COLO668 (cell line): Measurements from ENCODE around the gene ITPKC.

Experiments
- DNase-seq: peaks from one replicate; lab custom pipeline; 2025; ENCODE audit not compliant: unreplicated experiment; lab: John Stamatoyannopoulos, UW

ITPKC gene

DNA sequence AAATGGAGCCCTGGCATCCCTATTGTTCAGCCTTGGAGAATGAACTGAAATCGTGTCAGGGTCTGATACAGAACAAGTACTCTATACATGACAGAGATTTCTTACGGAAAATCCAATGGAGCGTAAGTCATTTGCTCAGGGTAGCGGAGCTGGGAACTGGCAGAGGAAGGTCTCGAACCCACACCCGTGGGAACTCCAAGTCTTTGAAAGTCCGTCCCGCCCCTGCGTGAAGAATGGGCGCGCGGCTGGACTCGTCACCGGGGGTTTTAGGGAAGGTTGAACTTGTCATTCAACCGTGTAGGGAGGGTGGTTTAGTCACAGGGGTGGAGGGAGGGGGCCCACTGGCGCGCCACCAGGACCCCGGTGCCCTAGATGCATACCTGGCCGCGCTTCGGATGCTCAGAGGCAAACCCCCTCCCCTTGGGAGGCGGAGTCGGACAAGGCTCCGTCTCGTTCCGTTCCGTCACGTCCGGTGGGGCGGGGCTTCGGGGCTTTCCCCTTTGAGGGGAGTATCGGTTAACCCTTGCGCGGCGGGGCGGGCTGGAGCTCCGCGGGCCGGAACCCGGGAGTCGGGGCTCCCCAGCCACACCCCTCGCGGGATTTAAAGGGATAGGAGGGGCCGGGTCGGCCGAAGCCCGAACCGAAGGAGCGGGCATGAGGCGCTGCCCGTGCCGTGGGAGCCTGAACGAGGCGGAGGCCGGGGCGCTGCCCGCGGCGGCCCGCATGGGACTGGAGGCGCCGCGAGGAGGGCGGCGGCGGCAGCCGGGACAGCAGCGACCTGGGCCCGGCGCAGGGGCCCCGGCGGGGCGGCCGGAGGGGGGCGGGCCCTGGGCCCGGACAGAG lies at the start of gene ITPKC, which contains the start of gene COQ8B:
Gene ITPKC (plus strand): TSS at position 631 of the 843 bp plus-strand sequence. CDS start 24 bp downstream, at position 655.
Gene COQ8B (minus strand): TSS at position 405 of the 843 bp plus-strand sequence. CDS start 2,254 bp downstream, outside the sequence.
- peak; percentile 99 for DNase-seq

DNA sequence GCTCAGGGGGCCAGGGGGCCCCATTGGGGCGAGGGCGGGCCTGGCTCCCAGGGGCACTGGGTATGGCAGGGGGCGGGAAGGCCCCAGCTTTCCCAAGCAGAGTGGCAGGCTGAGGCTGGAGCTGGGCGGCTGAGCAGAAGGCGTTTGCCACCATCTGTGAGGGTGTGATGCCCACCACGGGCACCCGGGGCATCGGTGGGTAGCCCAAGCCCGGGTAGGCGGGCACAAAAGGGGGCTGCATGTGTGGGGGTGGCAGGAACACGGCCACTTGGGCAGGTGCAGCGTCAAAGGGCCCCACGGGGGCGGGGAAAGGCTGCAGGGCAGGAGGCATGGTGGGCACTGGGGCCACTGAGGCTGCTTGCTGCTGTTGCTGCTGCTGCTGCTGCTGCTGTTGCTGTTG lies 49.3 kb upstream of the ITPKC start:
- DNase-seq: no peak

DNA sequence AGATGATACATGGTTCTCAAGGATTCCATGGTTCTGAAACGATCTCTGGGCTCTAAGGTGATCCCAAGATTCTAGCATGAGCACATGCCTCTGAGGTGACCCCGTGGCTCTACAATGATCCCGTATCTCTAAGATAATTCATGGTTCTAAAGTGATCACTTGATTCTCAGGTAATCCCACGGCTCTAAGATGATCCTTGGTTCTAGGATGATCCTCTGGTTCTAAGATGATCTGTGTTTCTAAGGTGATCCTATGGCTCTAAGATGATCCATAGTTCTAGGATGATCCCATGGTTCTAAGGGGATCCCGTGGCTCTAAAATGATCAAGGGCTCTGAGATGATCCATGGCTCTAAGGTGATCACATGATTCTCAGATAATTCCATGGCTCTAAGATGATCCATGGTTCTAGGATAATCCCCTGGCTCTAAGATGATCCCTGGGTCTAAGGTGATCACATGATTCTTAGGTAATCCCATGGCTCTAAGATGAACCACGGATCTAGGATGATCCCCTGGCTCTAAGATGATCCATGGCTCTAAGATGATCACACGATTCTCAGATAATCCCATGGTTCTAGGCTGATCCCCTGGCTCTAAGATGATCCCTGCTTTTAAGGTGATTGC lies 47.8 kb upstream of the ITPKC start:
- DNase-seq: no peak

DNA sequence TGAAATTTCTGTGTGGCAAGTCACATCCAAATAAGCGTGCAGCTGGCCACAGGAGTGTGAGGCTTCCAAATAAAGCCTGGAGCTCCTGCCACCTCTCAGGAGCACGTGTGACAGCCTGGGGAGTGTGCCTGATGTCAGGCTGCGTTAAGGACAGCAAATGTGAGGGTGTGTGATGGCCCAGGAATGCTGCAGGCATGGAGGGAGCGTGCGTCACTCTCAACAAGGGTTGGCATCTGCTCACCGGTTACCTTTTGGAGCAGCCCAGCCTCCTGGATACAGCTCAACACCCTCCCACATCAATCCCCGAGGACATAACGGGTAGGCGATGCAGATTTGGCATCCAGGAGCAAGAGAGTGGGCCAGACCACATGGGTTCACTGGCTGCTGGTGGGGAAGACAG lies 45.5 kb upstream of the ITPKC start:
- no peak for DNase-seq

DNA sequence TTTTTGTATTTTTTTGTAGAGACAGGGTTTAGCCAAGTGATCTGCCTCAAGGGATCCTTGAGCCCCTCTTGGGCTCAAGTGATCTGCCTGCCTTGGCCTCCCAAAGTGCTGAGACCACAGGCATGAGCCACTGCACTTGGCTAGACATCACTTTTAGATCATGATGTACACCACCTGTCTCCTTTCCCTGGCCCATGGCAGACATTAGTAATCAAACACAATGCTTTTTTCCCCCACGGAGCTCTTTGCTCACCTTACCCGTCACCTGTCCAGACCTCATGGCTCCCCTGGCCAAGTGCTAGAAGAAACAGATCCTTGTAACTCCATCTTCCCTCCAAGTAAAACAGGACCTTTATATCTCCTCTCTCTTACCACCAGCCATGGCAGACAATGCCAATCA lies 44.9 kb upstream of the ITPKC start:
- DNase-seq: no peak

DNA sequence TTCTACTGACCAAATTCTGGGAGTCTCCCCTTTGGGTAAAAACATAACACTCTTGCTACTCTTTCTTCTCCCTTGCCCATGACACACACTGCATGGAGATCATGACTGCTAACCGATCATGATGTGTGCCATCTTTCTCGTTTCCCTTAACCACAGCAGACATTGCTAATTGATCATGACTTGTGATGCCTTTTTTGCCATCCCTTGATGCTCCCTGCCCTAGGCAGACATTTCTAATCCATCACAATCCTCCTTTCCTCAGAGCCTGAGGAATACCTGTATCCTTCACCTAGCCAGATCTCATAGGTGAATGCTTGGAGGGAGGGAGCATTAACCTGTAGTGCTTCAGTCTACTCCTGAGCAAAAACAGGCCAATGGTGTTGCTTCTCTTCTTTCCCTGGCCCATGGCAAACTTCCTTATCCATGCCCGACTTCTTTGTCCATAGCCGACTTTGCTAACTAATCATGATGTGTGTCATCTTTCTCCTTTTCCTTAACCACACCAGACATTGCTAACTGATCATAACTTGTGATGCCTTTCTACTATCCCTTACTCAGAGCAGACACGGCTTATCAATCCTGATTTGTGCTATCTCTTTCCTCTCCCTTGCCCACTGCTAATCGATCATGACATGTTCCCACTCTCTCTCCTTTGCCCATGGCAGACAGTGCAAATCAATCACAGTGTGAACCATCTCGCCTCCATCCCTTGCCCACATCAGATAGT lies 44.2 kb upstream of the ITPKC start:
- no peak for DNase-seq

DNA sequence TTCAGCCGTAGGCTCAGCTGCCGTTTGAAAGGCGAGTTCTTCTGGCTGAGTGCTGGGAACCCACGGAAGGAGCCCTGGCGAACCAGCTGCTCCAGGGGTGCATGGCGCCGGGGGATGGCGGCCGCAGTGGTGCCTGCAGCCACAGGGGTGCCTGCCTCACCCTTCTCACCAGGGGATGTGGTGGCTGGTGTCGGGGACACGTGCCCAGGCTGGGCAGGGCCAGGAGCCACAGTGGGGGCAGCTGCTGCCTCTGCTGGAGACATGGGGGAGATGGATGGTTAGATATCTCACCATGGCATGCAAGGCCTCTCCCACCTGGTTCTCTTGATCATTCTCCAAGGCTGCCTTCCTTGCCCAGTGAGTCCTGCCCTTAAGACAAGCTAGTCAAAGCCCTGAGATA lies 43.5 kb upstream of the ITPKC start:
- no peak for DNase-seq

DNA sequence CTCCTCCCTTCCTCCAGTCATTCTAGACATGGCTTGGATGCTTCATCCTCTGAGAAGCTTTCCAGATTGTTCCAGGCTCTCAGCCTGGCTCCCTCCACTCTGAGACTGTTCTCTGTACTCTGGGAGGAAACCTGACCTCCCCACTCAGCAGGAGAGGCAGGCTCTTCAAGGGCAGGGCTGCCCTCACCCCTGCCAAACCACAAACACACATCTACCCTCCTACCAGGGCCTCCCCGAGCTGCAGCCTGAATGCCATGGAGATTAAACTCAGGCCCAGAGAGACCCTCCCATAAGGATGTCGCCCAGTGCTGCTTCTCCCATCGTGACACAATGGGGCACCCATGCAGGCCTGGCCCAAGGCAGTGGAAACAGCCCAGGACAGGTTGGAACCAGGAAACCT lies 42.6 kb upstream of the ITPKC start:
- DNase-seq: no peak

DNA sequence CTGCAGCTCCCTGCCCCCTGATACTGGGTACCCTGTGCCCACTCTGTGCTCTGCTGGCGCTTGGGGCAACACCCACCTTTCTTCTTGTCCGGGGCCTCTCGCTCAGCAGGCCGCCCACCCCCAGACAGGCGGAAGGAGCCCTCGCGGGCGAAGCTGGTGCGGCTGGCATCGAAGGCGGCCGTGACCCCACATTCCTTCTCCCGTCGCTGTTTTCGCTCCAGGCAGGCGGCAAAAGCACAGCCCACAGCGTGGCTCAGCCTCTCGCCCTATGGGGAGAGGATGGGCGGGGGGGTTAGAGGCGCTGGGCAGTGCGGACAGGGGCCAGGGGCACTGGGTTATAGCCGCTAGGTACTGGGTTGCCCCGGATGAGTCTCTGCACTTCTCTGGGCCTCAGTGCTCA lies 39.8 kb upstream of the ITPKC start:
- DNase-seq: no peak

DNA sequence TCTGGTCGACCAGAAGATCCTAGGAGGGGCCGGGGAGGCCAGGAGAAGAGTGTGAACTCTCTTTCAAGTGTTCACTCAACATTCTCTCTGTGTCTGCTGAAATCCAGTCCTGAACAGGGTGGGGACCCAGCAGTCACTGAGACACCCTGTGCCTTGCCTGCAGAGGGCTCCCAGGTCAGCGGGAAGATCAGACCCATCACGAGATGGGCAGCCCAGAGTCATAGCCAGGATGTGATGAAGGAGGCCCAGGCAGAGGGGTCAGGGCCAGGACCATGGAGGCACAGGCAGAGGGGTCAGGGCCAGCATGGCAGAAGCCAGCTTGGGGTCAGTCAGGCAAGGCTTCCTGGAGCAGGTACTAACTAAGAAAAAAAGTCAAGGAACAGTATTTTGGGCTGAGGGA lies 35.9 kb upstream of the ITPKC start:
- DNase-seq: no peak

DNA sequence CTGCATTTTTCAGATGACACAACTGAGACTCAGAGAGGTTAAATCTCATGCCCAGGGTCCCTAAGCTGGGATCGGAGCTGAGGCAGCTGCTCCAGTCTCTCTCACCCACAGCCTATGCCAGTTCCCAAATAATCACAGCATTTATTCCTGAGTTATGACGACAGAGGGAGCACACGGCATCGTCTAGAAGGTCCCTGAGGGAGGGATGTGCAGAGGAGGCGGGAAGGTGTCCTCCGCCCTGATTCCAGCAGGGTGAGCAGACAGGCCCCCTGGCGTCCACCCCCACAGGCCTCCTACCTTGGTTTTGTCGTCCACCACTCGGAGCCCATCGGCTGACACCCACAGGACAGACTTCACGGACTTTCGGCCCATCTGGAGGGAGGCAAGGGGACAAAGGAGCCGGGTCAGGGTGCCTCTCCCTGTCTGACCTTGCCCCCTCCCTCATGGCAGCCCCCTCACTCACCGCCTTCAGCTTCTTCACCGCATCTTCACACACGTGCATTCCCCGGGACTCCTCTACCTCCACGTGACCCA lies 34.4 kb upstream of the ITPKC start:
- DNase-seq: no peak

DNA sequence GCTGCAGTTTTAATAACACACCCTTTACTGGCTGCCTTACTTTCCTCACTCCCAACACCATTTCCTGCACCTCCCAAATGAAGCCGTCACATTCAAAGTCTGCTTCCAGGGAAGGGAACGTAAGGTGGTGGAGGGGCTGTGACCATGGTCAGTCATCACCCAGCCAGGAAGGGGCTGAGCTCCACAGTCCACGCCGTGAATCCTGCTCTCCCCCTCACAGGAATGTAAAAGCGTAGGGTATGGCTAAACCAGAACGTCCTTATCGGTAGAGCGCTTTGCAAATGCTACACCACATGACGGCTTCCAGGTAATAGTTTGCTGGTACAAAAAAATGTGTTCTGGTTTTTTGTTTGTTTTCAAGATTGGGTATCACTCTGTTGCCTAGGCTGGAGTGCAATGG lies 33.5 kb upstream of the ITPKC start:
- DNase-seq: no peak

DNA sequence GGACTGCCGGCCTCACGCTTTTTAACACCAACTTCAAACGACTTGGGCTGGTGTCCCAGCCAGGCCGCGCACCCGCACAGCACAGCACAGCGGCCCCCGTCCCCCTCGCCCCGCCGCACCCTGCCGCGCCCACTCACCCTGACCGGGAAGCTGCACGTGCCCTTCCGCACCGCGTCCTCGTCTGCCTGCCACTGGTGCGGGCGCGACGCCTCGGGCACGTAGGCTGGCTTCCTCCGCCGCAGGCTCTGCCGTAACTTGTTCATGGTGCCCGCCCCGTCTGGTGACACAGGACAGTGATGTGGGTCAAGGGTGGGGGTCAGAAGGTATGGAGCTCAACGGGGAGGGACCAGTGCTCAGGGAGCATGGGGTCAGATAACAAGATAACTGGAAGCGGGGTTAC lies 32.6 kb upstream of the ITPKC start:
- DNase-seq: no peak

DNA sequence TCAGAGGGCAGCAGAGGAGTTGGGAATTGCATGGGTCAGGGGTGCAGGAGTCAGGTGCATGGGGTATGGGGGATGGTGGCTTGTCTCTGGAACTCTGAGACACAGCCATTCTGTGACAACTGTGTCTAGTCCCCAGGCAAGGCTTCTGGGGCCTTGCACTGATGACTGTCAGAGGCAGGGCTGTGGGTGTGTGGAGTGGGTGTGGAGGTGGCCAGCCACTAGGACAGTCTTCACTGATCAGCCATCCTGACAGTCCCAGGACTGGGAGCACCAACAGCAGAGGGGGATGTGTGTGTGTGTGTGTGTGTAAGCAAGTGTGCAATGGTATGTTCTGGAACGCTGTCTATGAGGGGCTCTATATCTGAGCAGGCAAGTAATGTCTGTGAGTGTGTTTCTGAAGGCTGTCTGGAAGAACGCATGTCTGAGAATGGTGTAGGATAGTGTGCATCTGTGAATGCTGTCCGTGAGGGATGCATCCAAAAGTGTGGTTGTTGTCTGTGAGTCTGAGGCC lies 31.8 kb upstream of the ITPKC start:
- DNase-seq: no peak

DNA sequence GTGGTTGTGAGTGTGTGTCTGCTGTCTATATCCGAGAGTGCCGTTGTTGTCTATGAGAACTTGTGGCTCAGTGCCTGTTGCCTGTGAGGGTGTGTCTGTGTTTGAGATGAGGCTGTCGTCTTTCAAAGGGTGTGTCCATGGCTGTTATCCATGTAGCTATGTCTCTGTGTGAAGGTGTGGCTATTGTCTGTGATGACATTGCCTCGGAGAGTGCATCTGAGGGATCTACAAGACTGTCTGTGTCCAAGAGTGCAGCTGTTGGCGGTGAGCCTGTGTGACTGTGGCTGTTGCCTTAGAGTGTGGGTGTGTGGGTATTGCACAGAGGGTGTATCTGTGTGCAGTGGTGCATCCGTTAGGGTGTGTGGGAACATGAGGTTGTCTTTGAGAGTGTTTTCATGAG lies 31.3 kb upstream of the ITPKC start:
- no peak for DNase-seq

DNA sequence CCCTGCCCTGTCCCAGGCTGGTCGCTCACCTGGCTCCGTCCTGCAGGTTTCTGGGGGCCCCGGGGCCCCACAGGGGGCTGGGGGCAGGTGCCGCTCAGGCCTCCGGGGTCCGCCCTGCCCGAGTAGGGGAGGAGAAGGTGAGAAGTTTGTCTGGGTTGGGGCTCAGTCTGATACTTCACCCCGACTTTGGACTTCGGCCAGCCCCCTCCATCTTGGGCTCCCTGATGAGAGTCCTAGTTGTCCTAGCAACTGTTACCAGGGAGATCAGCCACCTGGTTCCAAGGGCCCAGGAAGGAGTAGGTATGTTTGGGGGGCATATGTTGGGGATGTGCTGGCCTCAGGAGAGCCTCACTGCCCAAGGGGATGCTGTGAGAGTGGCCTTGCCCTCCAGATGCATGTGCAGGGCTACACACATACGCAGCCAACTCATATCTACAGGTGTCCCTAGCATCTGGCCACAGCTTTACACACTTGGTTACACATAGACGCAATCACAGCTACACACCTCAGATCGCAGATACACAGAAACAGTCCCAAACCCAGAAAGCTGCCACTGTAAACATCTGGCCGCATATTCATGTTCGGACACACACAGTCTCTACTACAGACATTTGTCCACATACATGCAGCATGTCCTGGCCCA lies 29.9 kb upstream of the ITPKC start:
- DNase-seq: no peak

DNA sequence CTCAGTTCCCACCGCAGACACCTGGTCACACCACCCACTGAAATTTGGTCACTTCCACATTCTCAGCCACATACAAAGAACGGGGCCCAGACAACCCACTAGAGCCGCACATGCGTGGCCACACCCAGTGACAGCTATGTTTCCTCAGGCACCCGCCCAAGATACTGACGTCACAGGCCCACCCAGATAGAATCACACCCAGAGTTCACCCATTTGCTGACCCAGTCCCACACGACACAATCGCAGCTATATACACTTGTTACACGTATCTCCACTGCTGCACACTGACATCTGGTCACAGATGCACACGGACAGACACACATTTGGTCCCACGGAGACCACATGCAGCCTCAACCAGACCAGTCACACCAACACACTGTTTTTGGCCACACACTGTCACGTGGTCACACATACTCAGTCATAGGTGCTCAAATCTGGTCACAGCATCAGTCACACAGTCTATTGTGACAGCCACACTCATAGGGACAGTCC lies 29.3 kb upstream of the ITPKC start:
- DNase-seq: no peak

DNA sequence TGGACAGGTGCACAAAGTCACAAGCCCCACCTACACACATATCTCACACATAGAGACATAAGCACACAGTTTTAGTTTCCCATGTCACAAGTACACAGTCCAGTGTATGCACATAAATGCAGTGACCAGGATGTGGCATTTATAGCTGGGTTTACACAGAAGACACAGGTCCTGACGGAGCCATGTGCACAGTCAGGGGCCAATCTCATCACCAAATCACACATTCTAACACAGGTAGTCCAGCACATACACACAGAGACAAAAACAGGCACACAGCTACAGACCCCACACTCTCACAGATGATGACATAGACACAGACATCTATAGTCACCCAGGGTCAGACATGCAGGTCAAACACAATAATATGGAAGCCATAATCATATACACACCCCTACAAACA lies 28.6 kb upstream of the ITPKC start:
- DNase-seq: no peak

DNA sequence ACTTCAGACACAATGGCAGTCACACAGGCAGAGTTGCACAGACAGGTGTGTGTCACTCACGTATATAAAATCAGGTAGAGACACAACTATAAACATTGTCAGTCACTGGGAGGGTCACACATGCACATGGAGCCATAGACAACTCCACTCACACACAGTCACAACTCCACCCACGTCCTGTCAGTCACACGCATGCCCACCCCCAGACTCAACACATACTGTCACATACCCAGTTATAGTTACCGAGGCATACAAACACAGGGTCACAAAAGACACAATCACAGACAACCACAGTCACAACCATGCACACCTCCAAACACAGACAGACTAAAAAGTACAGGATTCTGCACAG lies 27.9 kb upstream of the ITPKC start:
- DNase-seq: no peak

DNA sequence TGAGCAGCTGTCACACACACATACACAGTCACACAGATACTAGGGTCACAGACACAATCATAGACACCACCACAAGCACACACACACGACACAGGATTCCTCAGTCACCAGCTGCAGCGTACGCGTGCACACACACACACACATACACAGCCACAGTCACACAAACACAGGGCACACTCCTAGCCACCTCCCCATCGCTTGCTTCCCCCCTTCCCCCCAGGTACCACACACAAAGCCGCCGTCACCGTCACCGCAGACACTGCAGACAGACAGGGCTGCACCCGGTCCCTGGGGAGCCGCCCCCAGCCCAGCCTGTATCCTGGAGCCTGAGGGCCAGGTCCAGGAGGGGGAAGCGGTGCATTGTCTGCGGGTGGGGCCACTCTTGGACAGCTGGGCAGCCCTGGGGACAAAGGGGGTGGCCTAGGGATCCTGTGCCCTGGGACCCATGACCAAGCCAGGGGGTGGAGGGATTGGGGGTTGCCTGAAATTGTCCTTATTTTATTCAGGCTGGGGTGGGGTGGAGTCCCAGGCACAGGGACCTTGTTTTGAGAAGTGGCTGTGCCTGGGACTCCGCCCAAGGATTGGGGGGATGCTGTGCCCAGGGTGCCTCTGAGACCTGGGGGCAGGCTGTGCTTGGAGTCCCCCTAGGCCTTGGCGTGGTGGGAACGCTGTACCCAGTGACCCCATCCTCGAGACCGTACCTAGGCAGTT lies 27.4 kb upstream of the ITPKC start:
- peak; percentile 39 for DNase-seq
